HepG2 (cell line): ENCODE results near the gene BRI3BP.

Experiments used
- HCFC1 ChIP-seq: fragments of 150-350 bp; IDR thresholded peaks from 2 replicates; pipeline ENCODE4 v1.6.1; 2014; ENCODE audit warnings: low read depth, low read length
- KDM1A ChIP-seq: IDR thresholded peaks from 2 replicates; pipeline ENCODE4 v1.6.1; 2016; ENCODE audit warnings: missing compliant biosample characterization
- MXI1 ChIP-seq: IDR thresholded peaks from 3 replicates; pipeline ENCODE4 v1.6.1; 2012; ENCODE audit warnings: low read depth, low read length, inconsistent platforms, borderline replicate concordance
- NR1H2 ChIP-seq: sonication (generic); formaldehyde crosslinking; IDR thresholded peaks from 2 replicates; pipeline ENCODE4 v1.8.1; 2022; ENCODE audit warnings: low read depth, missing genetic modification reagents, borderline replicate concordance
- POLR2A ChIP-seq, 2 experiments: IDR thresholded peaks; 2 replicates each; pipeline ENCODE4 v1.6.1; 2011; ENCODE audit warnings: low read depth in 2 of 2, low read length in 2 of 2, mild to moderate bottlenecking in 1 of 2, moderate library complexity in 1 of 2; ENCODE audit not compliant: insufficient read depth in 1 of 2
- SIX1 ChIP-seq: sonication (generic); formaldehyde crosslinking; IDR thresholded peaks from 2 replicates; pipeline ENCODE4 v1.4.0; 2020; ENCODE audit warnings: missing genetic modification reagents, borderline replicate concordance
- SMAD1 ChIP-seq: sonication (generic); formaldehyde crosslinking; IDR thresholded peaks from 2 replicates; pipeline ENCODE4 v1.4.0; 2020; ENCODE audit warnings: missing genetic modification reagents, low read depth, mild to moderate bottlenecking, borderline replicate concordance
- SP2 ChIP-seq: sonication (generic); formaldehyde crosslinking; IDR thresholded peaks from 2 replicates; pipeline ENCODE4 v1.5.1; 2020; ENCODE audit warnings: mild to moderate bottlenecking, missing genetic modification reagents
- ZFAT ChIP-seq: sonication (generic); formaldehyde crosslinking; conservative IDR thresholded peaks from 2 replicates; pipeline ENCODE4 v1.8.1; 2023; ENCODE audit warnings: missing genetic modification reagents, inconsistent platforms
- ZNF335 ChIP-seq: sonication (generic); formaldehyde crosslinking; IDR thresholded peaks from 2 replicates; pipeline ENCODE4 v1.4.0; 2020; ENCODE audit warnings: missing genetic modification reagents
- TF ChIP-seq, protein P1 (sequence below): sonication (generic); formaldehyde crosslinking; IDR thresholded peaks from 2 replicates; pipeline ENCODE4 v1.8.1; 2023; ENCODE audit warnings: mild to moderate bottlenecking, moderate library complexity, missing genetic modification reagents
- TF ChIP-seq, protein P2 (sequence below): sonication (generic); formaldehyde crosslinking; IDR thresholded peaks from 2 replicates; pipeline ENCODE4 v1.5.0; 2020; ENCODE audit warnings: mild to moderate bottlenecking, missing genetic modification reagents, moderate library complexity
- TF ChIP-seq, protein P3 (sequence below): sonication (generic); formaldehyde crosslinking; IDR thresholded peaks from 2 replicates; pipeline ENCODE4 v1.4.0; 2020; ENCODE audit warnings: missing genetic modification reagents, borderline replicate concordance

DNA sequence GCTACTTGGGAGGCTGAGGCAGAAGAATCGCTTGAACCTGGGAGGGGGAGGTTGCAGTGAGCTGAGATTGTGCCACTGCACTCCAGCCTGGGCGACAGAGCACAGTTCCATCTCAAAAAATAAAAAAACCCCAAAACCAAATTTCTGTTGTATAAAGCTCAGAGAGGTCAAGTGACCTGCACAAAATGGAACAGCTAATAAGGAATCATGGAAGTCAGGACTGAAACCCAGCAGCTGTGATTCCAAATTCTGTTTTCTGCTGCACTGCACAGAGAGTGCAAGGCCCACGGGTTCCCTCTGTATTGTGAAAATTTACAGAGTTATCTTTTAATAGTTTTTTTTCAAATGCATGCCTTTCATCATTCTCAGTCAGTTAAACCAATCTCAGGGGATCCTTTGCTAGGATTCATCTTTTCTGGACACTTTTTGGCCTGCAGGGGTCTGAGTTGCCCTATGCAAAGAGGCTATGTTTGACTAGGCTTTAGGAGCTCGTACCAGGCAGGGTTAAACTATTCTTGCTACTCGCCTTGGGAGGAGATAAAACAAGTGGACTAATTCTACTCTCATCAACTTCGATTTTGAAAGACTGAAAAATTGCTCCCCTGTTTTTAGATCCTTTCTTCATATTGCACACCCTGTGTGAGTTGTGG is 45.7 kb downstream of the BRI3BP start:
- TF ChIP-seq POLR2A (IDR thresholded peaks at IDR 0.05; ENCODE audit: insufficient read depth in 1 of 2, low read depth in 2 of 2, low read length in 2 of 2) (no peak), ZFAT (CRISPR knock-in tag) (no peak), SMAD1 (CRISPR knock-in tag) (no peak), NR1H2 (CRISPR knock-in tag) (no peak), MXI1 (no peak), SP2 (CRISPR knock-in tag) (no peak), KDM1A (no peak), SIX1 (CRISPR knock-in tag) (no peak), HCFC1 (no peak), ZNF335 (CRISPR knock-in tag) (no peak)
- TF ChIP-seq, protein P1, sequence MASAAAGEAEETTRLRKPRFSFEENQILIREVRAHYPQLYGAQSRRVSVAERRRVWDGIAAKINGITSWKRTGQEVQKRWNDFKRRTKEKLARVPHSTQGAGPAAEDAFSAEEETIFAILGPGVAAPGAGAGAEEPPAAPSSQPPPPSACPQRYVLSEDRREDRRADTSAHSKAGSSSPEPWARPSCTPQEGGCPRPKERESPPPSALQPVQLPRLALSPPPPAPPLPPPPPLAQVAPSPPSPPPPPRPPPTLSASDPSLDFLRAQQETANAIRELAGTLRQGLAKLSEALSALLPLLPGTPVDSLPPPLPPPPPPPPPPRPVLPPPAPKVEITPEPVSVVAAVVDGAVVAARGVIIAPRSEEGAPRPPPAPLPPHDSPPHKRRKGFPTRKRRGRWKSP, result no peak
- TF ChIP-seq, protein P2, sequence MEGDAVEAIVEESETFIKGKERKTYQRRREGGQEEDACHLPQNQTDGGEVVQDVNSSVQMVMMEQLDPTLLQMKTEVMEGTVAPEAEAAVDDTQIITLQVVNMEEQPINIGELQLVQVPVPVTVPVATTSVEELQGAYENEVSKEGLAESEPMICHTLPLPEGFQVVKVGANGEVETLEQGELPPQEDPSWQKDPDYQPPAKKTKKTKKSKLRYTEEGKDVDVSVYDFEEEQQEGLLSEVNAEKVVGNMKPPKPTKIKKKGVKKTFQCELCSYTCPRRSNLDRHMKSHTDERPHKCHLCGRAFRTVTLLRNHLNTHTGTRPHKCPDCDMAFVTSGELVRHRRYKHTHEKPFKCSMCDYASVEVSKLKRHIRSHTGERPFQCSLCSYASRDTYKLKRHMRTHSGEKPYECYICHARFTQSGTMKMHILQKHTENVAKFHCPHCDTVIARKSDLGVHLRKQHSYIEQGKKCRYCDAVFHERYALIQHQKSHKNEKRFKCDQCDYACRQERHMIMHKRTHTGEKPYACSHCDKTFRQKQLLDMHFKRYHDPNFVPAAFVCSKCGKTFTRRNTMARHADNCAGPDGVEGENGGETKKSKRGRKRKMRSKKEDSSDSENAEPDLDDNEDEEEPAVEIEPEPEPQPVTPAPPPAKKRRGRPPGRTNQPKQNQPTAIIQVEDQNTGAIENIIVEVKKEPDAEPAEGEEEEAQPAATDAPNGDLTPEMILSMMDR (CRISPR knock-in tag), result no peak
- TF ChIP-seq, protein P3, sequence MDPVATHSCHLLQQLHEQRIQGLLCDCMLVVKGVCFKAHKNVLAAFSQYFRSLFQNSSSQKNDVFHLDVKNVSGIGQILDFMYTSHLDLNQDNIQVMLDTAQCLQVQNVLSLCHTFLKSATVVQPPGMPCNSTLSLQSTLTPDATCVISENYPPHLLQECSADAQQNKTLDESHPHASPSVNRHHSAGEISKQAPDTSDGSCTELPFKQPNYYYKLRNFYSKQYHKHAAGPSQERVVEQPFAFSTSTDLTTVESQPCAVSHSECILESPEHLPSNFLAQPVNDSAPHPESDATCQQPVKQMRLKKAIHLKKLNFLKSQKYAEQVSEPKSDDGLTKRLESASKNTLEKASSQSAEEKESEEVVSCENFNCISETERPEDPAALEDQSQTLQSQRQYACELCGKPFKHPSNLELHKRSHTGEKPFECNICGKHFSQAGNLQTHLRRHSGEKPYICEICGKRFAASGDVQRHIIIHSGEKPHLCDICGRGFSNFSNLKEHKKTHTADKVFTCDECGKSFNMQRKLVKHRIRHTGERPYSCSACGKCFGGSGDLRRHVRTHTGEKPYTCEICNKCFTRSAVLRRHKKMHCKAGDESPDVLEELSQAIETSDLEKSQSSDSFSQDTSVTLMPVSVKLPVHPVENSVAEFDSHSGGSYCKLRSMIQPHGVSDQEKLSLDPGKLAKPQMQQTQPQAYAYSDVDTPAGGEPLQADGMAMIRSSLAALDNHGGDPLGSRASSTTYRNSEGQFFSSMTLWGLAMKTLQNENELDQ (CRISPR knock-in tag), result no peak
